ENCODE data around the gene PRPF19.
A peak's percentile ranks its signal among the peaks of the same experiment; 100 is the strongest.

PRPF19 gene

GRCh38 chr11:60906132-60906972 is at the start of gene PRPF19:
Gene PRPF19 (minus strand): TSS chr11:60906585. CDS start chr11:60906382, 203 bp downstream.
- peak; percentile 95 for DNase-seq

GRCh38 chr11:60955571-60955970 is 49.2 kb upstream of the PRPF19 start:
- DNase-seq = peak; percentile 5

- no peak for DNase-seq
Observed at GRCh38 chr11:60954421-60954820, 48.0 kb upstream of the PRPF19 start.

- DNase-seq = no peak
Observed at GRCh38 chr11:60953781-60954180, 47.4 kb upstream of the PRPF19 start.

- DNase-seq = no peak
Observed at GRCh38 chr11:60952742-60953170, 46.4 kb upstream of the PRPF19 start.

- DNase-seq = no peak
Observed at GRCh38 chr11:60951904-60952741, 45.7 kb upstream of the PRPF19 start, which contains the start of gene SLC15A3. Gene SLC15A3 (minus strand): TSS chr11:60952176. CDS start chr11:60951551, 625 bp downstream.

GRCh38 chr11:60951606-60951903 is 45.2 kb upstream of the PRPF19 start:
- DNase-seq = no peak

- DNase-seq = no peak
Observed at GRCh38 chr11:60950933-60951605, 44.7 kb upstream of the PRPF19 start.

GRCh38 chr11:60950024-60950423 is 43.6 kb upstream of the PRPF19 start:
- DNase-seq = no peak

GRCh38 chr11:60948250-60948649 is 41.9 kb upstream of the PRPF19 start:
- no peak for DNase-seq

GRCh38 chr11:60947700-60948099 is 41.3 kb upstream of the PRPF19 start:
- DNase-seq = no peak

GRCh38 chr11:60946601-60947264 is 40.3 kb upstream of the PRPF19 start:
- no peak for DNase-seq

GRCh38 chr11:60945295-60945667 is 38.9 kb upstream of the PRPF19 start:
- no peak for DNase-seq

- DNase-seq = no peak
Observed at GRCh38 chr11:60944490-60945294, 38.3 kb upstream of the PRPF19 start.

GRCh38 chr11:60942970-60943565 is 36.7 kb upstream of the PRPF19 start:
- peak; percentile 33 for DNase-seq

- DNase-seq = no peak
Observed at GRCh38 chr11:60942219-60942618, 35.8 kb upstream of the PRPF19 start.

GRCh38 chr11:60941371-60942119 is 35.2 kb upstream of the PRPF19 start:
- DNase-seq = no peak

GRCh38 chr11:60939855-60940254 is 33.5 kb upstream of the PRPF19 start:
- DNase-seq = no peak

GRCh38 chr11:60939301-60939700 is 32.9 kb upstream of the PRPF19 start:
- DNase-seq = no peak

GRCh38 chr11:60938500-60938899 is 32.1 kb upstream of the PRPF19 start:
- DNase-seq = no peak

- DNase-seq = no peak
Observed at GRCh38 chr11:60937811-60938210, 31.4 kb upstream of the PRPF19 start.
